Testis (tissue), 2 donors: ENCODE data around the gene ZFYVE27.

ENCODE experiments used
- CTCF ChIP-seq, 3 experiments: fragments of 450-650 bp in 2 of 3; fragments of 200-600 bp in 1 of 3; sonication (generic) in 1 of 3; IDR thresholded peaks; one replicate each; pipeline ENCODE4 v1.5.1; 2016 to 2019; ENCODE audit warnings: antibody characterized with exemption in 3 of 3, mild to moderate bottlenecking in 2 of 3, moderate library complexity in 1 of 3
- POLR2A ChIP-seq: fragments of 450-650 bp; IDR thresholded peaks from one replicate; pipeline ENCODE4 v1.6.1; 2017; ENCODE audit warnings: antibody characterized with exemption, mild to moderate bottlenecking, moderate library complexity

- no peak for TF ChIP-seq CTCF (IDR thresholded peaks at IDR 0.05)
- TF ChIP-seq POLR2A: no peak
Measured at GRCh38 chr10:97754726-97755125, 17.8 kb downstream of the ZFYVE27 start.
